Body of pancreas (tissue), 4 donors: ENCODE measurements around the gene IDI2. TPM values are rescaled to one million over a fixed set of nuclear protein-coding genes. Genes with fewer than 3 reads are reported as not detected.

ENCODE experiments used
- ATAC-seq: fragments of 150-250 bp; one replicate; pipeline ENCODE4 v1.9.1; 2016
- DNase-seq, 4 donors: peaks; one replicate each; pipeline ENCODE4 v3.0.0-alpha.2; 2019
- H3K27ac ChIP-seq, 4 donors: fragments of 200-600 bp; sonication (generic); 1 replicate in 3 of 4; 2 replicates in 1 of 4; pipeline versions ENCODE4 v1.5.1 to v1.6.1; 2016 to 2019; ENCODE audit warnings: mild to moderate bottlenecking in 1 of 4, mixed read lengths in 1 of 4, moderate library complexity in 1 of 4
- H3K27me3 ChIP-seq, 2 donors: fragments of 200-600 bp; sonication (generic); one replicate each; pipeline ENCODE4 v1.6.0; 2016; ENCODE audit warnings: mild to moderate bottlenecking in 1 of 2
- H3K36me3 ChIP-seq, 2 donors: fragments of 200-600 bp; sonication (generic); replicated peaks in 1 of 2; 2 replicates each; pipeline ENCODE4 v1.5.1; 2016; ENCODE audit warnings: low read depth in 2 of 2; ENCODE audit not compliant: insufficient read depth in 1 of 2
- H3K4me1 ChIP-seq: fragments of 200-600 bp; sonication (generic); one replicate; pipeline ENCODE4 v1.6.0; 2016
- H3K4me3 ChIP-seq, 2 donors: fragments of 200-600 bp; sonication (generic); 1 replicate in 1 of 2; 2 replicates in 1 of 2; pipeline ENCODE4 v1.5.1; 2016 to 2019
- H3K9me3 ChIP-seq, 3 donors: fragments of 200-600 bp; sonication (generic); 1 replicate in 2 of 3; 2 replicates in 1 of 3; pipeline ENCODE4 v1.5.1; 2016
- CTCF ChIP-seq, 7 experiments: fragments of 450-650 bp in 4 of 7; fragments of 200-600 bp in 3 of 7; sonication (generic) in 3 of 7; IDR thresholded peaks; one replicate each; pipeline ENCODE4 v1.5.1; 2016 to 2019; ENCODE audit warnings: antibody characterized with exemption in 7 of 7
- POLR2A ChIP-seq, 3 donors: fragments of 450-650 bp; IDR thresholded peaks; one replicate each; pipeline ENCODE4 v1.6.1; 2016; ENCODE audit warnings: antibody characterized with exemption in 3 of 3, mild to moderate bottlenecking in 2 of 3
- WGBS, 2 donors: methylation state at CpG; one replicate each; pipeline ENCODE4 v1.1.5; 2017; 5-methylcytosine and 5-hydroxymethylcytosine counted together
- intact Hi-C: fragments of 100-400 bp; cut with DNase I; formaldehyde crosslinking; loops from one replicate; pipeline ENCODE4 v1.15.1; 2023
- total RNA-seq, 2 donors: library from RNA; depleted of rRNA; stranded (reverse); fragments of >200 nt; gene quantifications; one replicate each; pipeline ENCODE4 v1.1.0, GENCODE V29; 2016

Gene IDI2
- total RNA-seq, 2 donors from 2014 or later = not detected

- Histone ChIP-seq H3K9me3 (no peaks in the 10 kb centered on the region), H3K4me1 (peaks cover 21% of the 10 kb centered on the region), H3K36me3 (no peaks in the 10 kb centered on the region), H3K4me3 (no peak overlapping the region), H3K27ac (peak overlapping the region; percentile 50 to 78 (median 66)), H3K27me3 (no peaks in the 10 kb centered on the region)
- no peak for TF ChIP-seq POLR2A (IDR thresholded peaks at IDR 0.05)
- peak in 1 of 7 experiments; percentile 6 for TF ChIP-seq CTCF (IDR thresholded peaks at IDR 0.05)
- DNase-seq (peak; percentile 35 to 71 (median 52)), ATAC-seq (peak; percentile 81)
- intact Hi-C loops = no loop called here
- 2 to 16% methylated on average over 14 of the region's 14 CpGs for WGBS, 2 donors
These were observed 55.1 kb downstream of the IDI2 start for GRCh38 chr10:970311-971149.

- Histone ChIP-seq H3K36me3 (no peaks in the 10 kb centered on the region), H3K27ac (peak overlapping the region in 3 of 4 donors; percentile 61 to 78 (median 72)), H3K27me3 (no peaks in the 10 kb centered on the region), H3K4me3 (no peak overlapping the region), H3K9me3 (no peaks in the 10 kb centered on the region), H3K4me1 (peaks cover 21% of the 10 kb centered on the region)
- DNase-seq = no peak
- no peak for TF ChIP-seq POLR2A (IDR thresholded peaks at IDR 0.05)
- no peak for TF ChIP-seq CTCF (IDR thresholded peaks at IDR 0.05)
- WGBS, 2 donors = 64 to 74% methylated on average over 14 to 15 of the region's 15 CpGs
- no peak for ATAC-seq
- intact Hi-C loops = no loop called here
These were observed 56.0 kb downstream of the IDI2 start for GRCh38 chr10:969473-970150.

Other genes with a start within 250 kb of the IDI2 start
- 10 to 100 TPM; 41.0 to 61.6 TPM for gene LARP4B, start 94.2 kb downstream of the IDI2 start, total RNA-seq
- gene GTPBP4, start 37.4 kb downstream of the IDI2 start, total RNA-seq = 10 to 100 TPM in 1 of 2 donors, 1 to 10 TPM in 1; 8.3 to 20.4 TPM
- 10 to 100 TPM; 15.6 to 20.4 TPM for gene IDI1, start 23.3 kb upstream of the IDI2 start, total RNA-seq
- gene WDR37, start 30.5 kb upstream of the IDI2 start, total RNA-seq = 10 to 100 TPM in 1 of 2 donors, 1 to 10 TPM in 1; 9.9 to 14.3 TPM